Body of pancreas (tissue), 4 donors: ENCODE measurements around the gene MNAT1.
A peak's percentile ranks its signal among the peaks of the same experiment; 100 is the strongest.

Experiments used
- CTCF ChIP-seq, 7 experiments: fragments of 450-650 bp in 4 of 7; fragments of 200-600 bp in 3 of 7; sonication (generic) in 3 of 7; IDR thresholded peaks; one replicate each; pipeline ENCODE4 v1.5.1; 2016 to 2019; ENCODE audit warnings: antibody characterized with exemption in 7 of 7
- POLR2A ChIP-seq, 3 donors: fragments of 450-650 bp; IDR thresholded peaks; one replicate each; pipeline ENCODE4 v1.6.1; 2016; ENCODE audit warnings: antibody characterized with exemption in 3 of 3, mild to moderate bottlenecking in 2 of 3

- TF ChIP-seq POLR2A (IDR thresholded peaks at IDR 0.05) (peak in 2 of 3 donors; percentile 56 to 72), CTCF (IDR thresholded peaks at IDR 0.05) (peak in 4 of 7 experiments; percentile 15 to 31 (median 20))
Measured at GRCh38 chr14:60734465-60735242, at the start of gene MNAT1.
